ENCODE results near the gene MATN1.
"Not testable (repeated sequence)": the region's sequence is repeated elsewhere in the genome, so short reads cannot be mapped to it uniquely, and the experiment has no call there.

MATN1 gene

GRCh38 chr1:30693822-30694221, 29.6 kb downstream of the MATN1 start:
- no peak for DNase-seq

- DNase-seq: no peak
These were observed 30.0 kb downstream of the MATN1 start for GRCh38 chr1:30693366-30693765.

- no peak for DNase-seq
These were observed 30.5 kb downstream of the MATN1 start for GRCh38 chr1:30692948-30693301.

GRCh38 chr1:30692201-30692947, 31.0 kb downstream of the MATN1 start:
- no peak for DNase-seq

GRCh38 chr1:30691480-30691879, 31.9 kb downstream of the MATN1 start:
- DNase-seq: no peak

- DNase-seq: no peak
These were observed 33.3 kb downstream of the MATN1 start for GRCh38 chr1:30689901-30690645.

- DNase-seq: peak; percentile 40
These were observed 34.2 kb downstream of the MATN1 start for GRCh38 chr1:30688920-30689794.

- not testable (repeated sequence) for DNase-seq
These were observed 34.9 kb downstream of the MATN1 start for GRCh38 chr1:30688516-30688915.

GRCh38 chr1:30687886-30688285, 35.5 kb downstream of the MATN1 start:
- DNase-seq: no peak

GRCh38 chr1:30686236-30686935, 37.0 kb downstream of the MATN1 start:
- no peak for DNase-seq

GRCh38 chr1:30685796-30686165, 37.6 kb downstream of the MATN1 start:
- DNase-seq: no peak

- peak; percentile 60 for DNase-seq
These were observed 38.2 kb downstream of the MATN1 start for GRCh38 chr1:30684881-30685795.

- DNase-seq: no peak
These were observed 39.1 kb downstream of the MATN1 start for GRCh38 chr1:30684259-30684658.

GRCh38 chr1:30683699-30684098, 39.7 kb downstream of the MATN1 start:
- no peak for DNase-seq

GRCh38 chr1:30682396-30683275, 40.7 kb downstream of the MATN1 start:
- no peak for DNase-seq

GRCh38 chr1:30681782-30682181, 41.6 kb downstream of the MATN1 start:
- DNase-seq: peak; percentile 18

GRCh38 chr1:30680879-30681278, 42.5 kb downstream of the MATN1 start:
- DNase-seq: no peak

- no peak for DNase-seq
These were observed 43.0 kb downstream of the MATN1 start for GRCh38 chr1:30680429-30680828.

- no peak for DNase-seq
These were observed 43.4 kb downstream of the MATN1 start for GRCh38 chr1:30679976-30680305.

- DNase-seq: no peak
These were observed 44.0 kb downstream of the MATN1 start for GRCh38 chr1:30679201-30679975.

Measured in NCI-H1092 treated with DMSO at 0.1 percent for 48 hours (cell line).